Measurements from ENCODE around the gene APBA2. TPM values are rescaled to one million over a fixed set of nuclear protein-coding genes. Genes with fewer than 3 reads are reported as not detected.

The APBA2 gene
- total RNA-seq, 4 donors from 2014 or later: 2.3 to 15.0 (median 4.6) TPM; not detected in 1

GRCh38 chr15:28929200-28929599 is 43.4 kb downstream of the APBA2 start:
- TF ChIP-seq POLR2A (IDR thresholded peaks at IDR 0.05) (no peak), CTCF (IDR thresholded peaks at IDR 0.05) (no peak)

DNA sequence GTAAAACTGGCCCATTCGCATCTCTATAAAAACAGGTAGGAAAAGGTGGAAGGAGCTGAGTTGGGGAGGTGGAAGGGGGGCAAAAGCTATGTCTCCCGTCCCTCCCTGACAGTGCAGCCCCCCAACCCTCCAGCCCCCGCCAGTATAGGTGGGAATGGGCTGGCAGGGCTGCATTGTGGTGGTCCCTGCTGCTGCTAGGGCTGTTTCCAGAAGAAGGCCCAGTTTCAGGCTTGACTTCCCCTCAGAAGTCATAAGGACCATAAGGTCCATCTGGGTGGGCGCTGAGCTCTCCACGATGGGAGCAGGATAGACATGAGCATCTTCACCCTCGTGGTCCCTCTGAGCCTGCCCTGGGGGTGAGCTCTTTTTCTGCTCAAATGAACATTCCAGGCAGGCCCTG is 44.2 kb downstream of the APBA2 start:
- no peaks in the 10 kb centered on the region for H3K4me1 ChIP-seq
- no peak for DNase-seq
- intact Hi-C loops (cut with DNase I; ENCODE audit: low total_unique reads): no loop called here

More at GRCh38 chr15:28929200-28929599, 43.4 kb downstream of the APBA2 start:
- Histone ChIP-seq H3K9me3 (no peaks in the 10 kb centered on the region), H3K27me3 (no peaks in the 10 kb centered on the region), H3K36me3 (no peaks in the 10 kb centered on the region), H3K4me1 (no peaks in the 10 kb centered on the region), H3K27ac (no peak overlapping the region), H3K4me3 (no peak overlapping the region)
- intact Hi-C loops (cut with DNase I; ENCODE audit: low total_unique reads): no loop called here
- DNase-seq: no peak

DNA sequence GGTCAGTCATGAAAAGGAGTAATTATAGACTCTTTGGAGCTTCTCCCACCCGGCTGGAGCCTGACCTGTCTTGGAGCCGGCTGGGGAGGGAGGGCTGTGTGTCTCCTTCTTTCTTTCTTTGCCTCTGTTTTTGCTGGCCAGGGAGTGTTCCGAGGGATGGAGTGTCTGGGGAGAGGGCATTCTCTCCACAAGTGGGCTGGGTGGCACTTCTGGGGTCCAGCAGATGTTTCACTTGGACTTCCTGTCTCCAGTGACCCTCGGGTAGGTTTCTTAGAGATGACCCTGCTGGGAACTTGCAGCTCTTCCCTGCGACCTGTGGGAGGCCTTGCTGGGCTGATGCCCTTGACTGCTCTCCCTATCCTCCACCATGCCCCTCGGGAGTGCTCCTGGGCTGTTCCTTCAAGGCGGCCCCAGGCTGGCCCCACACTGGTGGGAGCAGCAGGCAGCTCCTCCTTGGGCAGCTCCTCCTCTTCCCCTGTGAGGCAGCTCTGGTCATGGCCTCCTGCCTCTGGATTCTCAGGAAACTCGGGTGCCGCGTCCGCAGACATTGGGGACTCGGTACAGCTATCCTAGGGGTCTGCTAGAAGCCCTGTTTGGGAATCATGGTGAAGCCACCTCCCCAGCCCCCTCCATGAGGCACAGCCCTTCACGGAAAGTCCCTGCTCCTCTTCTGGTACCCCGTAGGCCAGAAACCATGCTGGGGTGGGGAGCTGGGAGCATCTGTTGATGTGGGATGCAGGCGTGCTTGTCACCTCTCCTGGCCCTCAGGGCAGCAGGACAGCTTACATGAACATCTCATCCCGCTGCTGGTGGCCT is 44.9 kb downstream of the APBA2 start:
- no peaks in the 10 kb centered on the region for H3K27me3 ChIP-seq
- intact Hi-C loops (cut with DNase I; ENCODE audit: low total_unique reads): no loop called here
- H3K27ac ChIP-seq: no peak overlapping the region
- H3K4me3 ChIP-seq: no peak overlapping the region
- TF ChIP-seq POLR2A (IDR thresholded peaks at IDR 0.05): no peak
- no peak for TF ChIP-seq CTCF (IDR thresholded peaks at IDR 0.05)
- no peak for DNase-seq
- no peaks in the 10 kb centered on the region for H3K4me1 ChIP-seq
- H3K9me3 ChIP-seq: no peaks in the 10 kb centered on the region
- H3K36me3 ChIP-seq: no peaks in the 10 kb centered on the region

More for the DNA sequence above, 44.2 kb downstream of the APBA2 start:
- no peak overlapping the region for H3K27ac ChIP-seq
- H3K27me3 ChIP-seq: no peaks in the 10 kb centered on the region
- no peaks in the 10 kb centered on the region for H3K36me3 ChIP-seq
- H3K9me3 ChIP-seq: no peaks in the 10 kb centered on the region
- TF ChIP-seq CTCF (IDR thresholded peaks at IDR 0.05): no peak
- TF ChIP-seq POLR2A (IDR thresholded peaks at IDR 0.05): no peak
- no peak overlapping the region for H3K4me3 ChIP-seq

- Histone ChIP-seq H3K4me3 (no peak overlapping the region), H3K27me3 (no peaks in the 10 kb centered on the region), H3K9me3 (no peaks in the 10 kb centered on the region), H3K4me1 (no peaks in the 10 kb centered on the region), H3K27ac (no peak overlapping the region), H3K36me3 (no peaks in the 10 kb centered on the region)
- no peak for DNase-seq
- TF ChIP-seq CTCF (IDR thresholded peaks at IDR 0.05) (no peak), POLR2A (IDR thresholded peaks at IDR 0.05) (no peak)
- intact Hi-C loops (cut with DNase I; ENCODE audit: low total_unique reads): no loop called here
Observed at GRCh38 chr15:28931828-28932227, 46.1 kb downstream of the APBA2 start.

- TF ChIP-seq POLR2A (IDR thresholded peaks at IDR 0.05) (no peak), CTCF (IDR thresholded peaks at IDR 0.05) (no peak)
- H3K36me3 ChIP-seq: no peaks in the 10 kb centered on the region
- H3K27ac ChIP-seq: no peak overlapping the region
- intact Hi-C loops (cut with DNase I; ENCODE audit: low total_unique reads): no loop called here
- no peaks in the 10 kb centered on the region for H3K4me1 ChIP-seq
- DNase-seq: no peak
- no peaks in the 10 kb centered on the region for H3K27me3 ChIP-seq
- no peaks in the 10 kb centered on the region for H3K9me3 ChIP-seq
- H3K4me3 ChIP-seq: no peak overlapping the region
Observed at GRCh38 chr15:28932361-28932760, 46.6 kb downstream of the APBA2 start.
